Inflammatory macrophage treated with lipopolysaccharide for 1 hour (primary cell): ENCODE results near the gene ENTR1.

ENCODE experiments used
- DNase-seq, 2 donors: peaks; one replicate each; pipeline ENCODE4 v3.0.0-alpha.2; 2020 to 2022

ENTR1 gene

GRCh38 chr9:136359774-136360718 is 50.4 kb downstream of the ENTR1 start:
- no peak for DNase-seq

DNA sequence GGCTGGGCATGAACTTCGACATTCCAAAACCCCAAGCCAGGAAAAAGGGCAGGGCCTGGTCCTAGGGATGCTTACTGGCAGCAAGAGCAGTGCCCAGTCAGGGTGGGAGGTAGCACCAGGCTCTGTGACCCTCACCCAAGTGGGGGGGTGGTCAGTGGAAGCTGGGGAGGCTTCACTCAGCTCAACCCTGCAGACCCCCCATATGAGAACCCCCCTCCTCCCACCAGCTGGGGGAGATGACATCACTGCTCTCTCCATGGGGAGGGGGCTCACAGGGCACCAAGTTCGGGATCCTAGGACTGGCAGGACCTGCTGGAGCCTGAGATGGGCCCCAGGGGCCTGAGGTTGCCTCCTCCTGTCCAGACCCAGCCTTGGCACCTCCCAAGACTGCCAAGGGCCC is 51.5 kb downstream of the ENTR1 start:
- DNase-seq, result no peak

GRCh38 chr9:136358016-136358415 is 52.4 kb downstream of the ENTR1 start:
- DNase-seq, result no peak

GRCh38 chr9:136357202-136357725 is 53.1 kb downstream of the ENTR1 start:
- no peak for DNase-seq

- no peak for DNase-seq
Measured at GRCh38 chr9:136355616-136356557, 54.5 kb downstream of the ENTR1 start.

DNA sequence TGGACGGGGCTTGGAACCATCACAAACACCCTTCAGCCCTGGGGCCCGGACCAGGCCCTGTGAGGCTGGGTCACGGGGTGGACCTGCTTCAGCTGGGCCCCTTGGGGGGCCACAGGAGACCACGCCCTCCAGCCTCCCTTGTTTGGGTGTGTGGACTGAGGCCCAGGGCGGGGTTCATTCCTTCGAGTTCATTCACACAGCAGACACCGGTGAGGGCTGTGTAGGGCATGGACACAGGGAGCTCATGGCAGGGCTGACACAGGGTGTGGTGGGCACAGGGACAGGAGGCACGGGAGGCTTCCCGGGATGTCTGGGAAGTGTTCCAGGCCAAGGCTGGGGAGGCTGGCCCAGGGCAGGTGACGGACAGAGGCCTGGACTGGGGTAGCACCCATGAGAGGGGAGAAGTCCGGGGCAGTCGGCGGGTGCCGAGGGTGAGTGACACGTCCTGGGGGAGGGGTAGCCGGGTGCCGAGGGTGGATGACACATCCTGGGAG is 55.8 kb downstream of the ENTR1 start:
- DNase-seq, result no peak

- no peak for DNase-seq
Measured at GRCh38 chr9:136353757-136354488, 56.5 kb downstream of the ENTR1 start.

- DNase-seq, result no peak
Measured at GRCh38 chr9:136353088-136353487, 57.3 kb downstream of the ENTR1 start.

DNA sequence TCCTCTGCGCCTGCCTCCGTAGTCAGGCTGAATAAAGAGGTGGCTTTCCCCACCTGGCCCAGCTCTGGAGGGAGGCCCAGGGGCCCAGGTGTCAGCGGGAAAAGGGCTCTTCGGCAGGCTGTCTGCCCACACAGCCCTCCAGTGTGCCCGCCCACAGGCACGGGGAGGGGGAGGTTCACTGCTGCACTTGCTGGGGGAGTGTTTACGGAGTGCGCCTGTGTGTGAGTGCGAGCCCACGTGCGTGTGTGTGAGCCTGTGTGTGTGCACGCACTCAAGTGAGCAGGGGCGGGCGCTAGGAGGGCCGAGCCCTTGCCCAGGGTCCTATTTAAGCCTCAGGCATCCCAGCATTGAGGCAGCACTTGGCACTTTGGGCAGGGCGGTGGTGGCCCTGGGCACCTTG is 57.7 kb downstream of the ENTR1 start:
- DNase-seq, result no peak
